NCI-H2196 treated with DMSO at 0.1 percent for 48 hours (cell line): ENCODE data around the gene INPP4B.

Experiments used
- DNase-seq: peaks from one replicate; lab custom pipeline; 2025; ENCODE audit not compliant: unreplicated experiment; lab: John Stamatoyannopoulos, UW

INPP4B gene

GRCh38 chr4:142741995-142742394, 104.1 kb downstream of the INPP4B start:
- no peak for DNase-seq

- no peak for DNase-seq
Measured at GRCh38 chr4:142728233-142728632, 117.9 kb downstream of the INPP4B start.

- DNase-seq: no peak
Measured at GRCh38 chr4:142727149-142727548, 119.0 kb downstream of the INPP4B start.

- DNase-seq: no peak
Measured at GRCh38 chr4:142725886-142726285, 120.2 kb downstream of the INPP4B start.

GRCh38 chr4:142721187-142721586, 124.9 kb downstream of the INPP4B start:
- no peak for DNase-seq

- DNase-seq: peak; percentile 5
Measured at GRCh38 chr4:142719854-142720541, 126.1 kb downstream of the INPP4B start.

GRCh38 chr4:142718981-142719380, 127.1 kb downstream of the INPP4B start:
- no peak for DNase-seq

GRCh38 chr4:142715727-142716126, 130.4 kb downstream of the INPP4B start:
- no peak for DNase-seq

- no peak for DNase-seq
Measured at GRCh38 chr4:142713282-142714030, 132.6 kb downstream of the INPP4B start.

GRCh38 chr4:142708231-142708630, 137.9 kb downstream of the INPP4B start:
- no peak for DNase-seq

- DNase-seq: no peak
Measured at GRCh38 chr4:142707401-142707800, 138.7 kb downstream of the INPP4B start.

- no peak for DNase-seq
Measured at GRCh38 chr4:142706381-142706780, 139.7 kb downstream of the INPP4B start.

- DNase-seq: no peak
Measured at GRCh38 chr4:142705820-142706219, 140.3 kb downstream of the INPP4B start.

- DNase-seq: no peak
Measured at GRCh38 chr4:142703694-142704309, 142.3 kb downstream of the INPP4B start.

GRCh38 chr4:142701017-142701416, 145.1 kb downstream of the INPP4B start:
- no peak for DNase-seq

GRCh38 chr4:142700531-142700930, 145.6 kb downstream of the INPP4B start:
- DNase-seq: no peak

- DNase-seq: no peak
Measured at GRCh38 chr4:142698552-142698951, 147.5 kb downstream of the INPP4B start.

GRCh38 chr4:142697928-142698327, 148.2 kb downstream of the INPP4B start:
- DNase-seq: no peak

- no peak for DNase-seq
Measured at GRCh38 chr4:142697320-142697719, 148.8 kb downstream of the INPP4B start.

GRCh38 chr4:142696334-142697122, 149.6 kb downstream of the INPP4B start:
- no peak for DNase-seq

- no peak for DNase-seq
Measured at GRCh38 chr4:142690406-142691163, 155.5 kb downstream of the INPP4B start.
